ENCODE data around the gene RNF223. TPM values are rescaled to one million over a fixed set of nuclear protein-coding genes. Genes with fewer than 3 reads are reported as not detected.
A peak's percentile ranks its signal among the peaks of the same experiment; 100 is the strongest.

RNF223 gene
- 16.2 and 16.5 TPM in 2 replicates for total RNA-seq (2014; rRNA removed; shearing (Covaris generic))

- peak; percentile 95 for DNase-seq (ENCODE audit: low spot score)
These were observed at the start of gene RNF223 for GRCh38 chr1:1073743-1074587. Gene RNF223 (minus strand): TSS chr1:1074306. CDS start chr1:1072566, 1,740 bp downstream.

GRCh38 chr1:1122981-1123480, 48.9 kb upstream of the RNF223 start:
- peak; percentile 59 for DNase-seq (ENCODE audit: low spot score)

- DNase-seq (ENCODE audit: low spot score) = peak; percentile 81
These were observed 48.1 kb upstream of the RNF223 start for GRCh38 chr1:1122078-1122811.

GRCh38 chr1:1121611-1122077, 47.5 kb upstream of the RNF223 start:
- DNase-seq (ENCODE audit: low spot score) = no peak

GRCh38 chr1:1120866-1121591, 46.9 kb upstream of the RNF223 start:
- no peak for DNase-seq (ENCODE audit: low spot score)

GRCh38 chr1:1120096-1120495, 46.0 kb upstream of the RNF223 start:
- DNase-seq (ENCODE audit: low spot score) = no peak

GRCh38 chr1:1119272-1119890, 45.3 kb upstream of the RNF223 start:
- DNase-seq (ENCODE audit: low spot score) = no peak

GRCh38 chr1:1118876-1119220, 44.7 kb upstream of the RNF223 start:
- no peak for DNase-seq (ENCODE audit: low spot score)

- DNase-seq (ENCODE audit: low spot score) = no peak
These were observed 44.1 kb upstream of the RNF223 start for GRCh38 chr1:1118011-1118875.

GRCh38 chr1:1117469-1117831, 43.3 kb upstream of the RNF223 start:
- no peak for DNase-seq (ENCODE audit: low spot score)

GRCh38 chr1:1116701-1117468, 42.8 kb upstream of the RNF223 start:
- DNase-seq (ENCODE audit: low spot score) = peak; percentile 26

GRCh38 chr1:1115786-1116700, 41.9 kb upstream of the RNF223 start, which contains the start of gene C1orf159:
Gene C1orf159 (minus strand): TSS chr1:1116089. CDS start chr1:1091543, 24,546 bp downstream.
- peak; percentile 98 for DNase-seq (ENCODE audit: low spot score)

- DNase-seq (ENCODE audit: low spot score) = no peak
These were observed 41.2 kb upstream of the RNF223 start for GRCh38 chr1:1115136-1115785.

GRCh38 chr1:1114431-1114830, 40.3 kb upstream of the RNF223 start:
- no peak for DNase-seq (ENCODE audit: low spot score)

- DNase-seq (ENCODE audit: low spot score) = no peak
These were observed 38.3 kb upstream of the RNF223 start for GRCh38 chr1:1112237-1112985.

GRCh38 chr1:1111516-1112236, 37.6 kb upstream of the RNF223 start:
- no peak for DNase-seq (ENCODE audit: low spot score)
